ENCODE results near the gene TTC38.

Gene TTC38

GRCh38 chr22:46251266-46251665 is 16.5 kb upstream of the TTC38 start:
- DNase-seq (ENCODE audit: low read depth in 1 of 2, low spot score in 1 of 2): no peak
- no peak overlapping the region for H3K27ac ChIP-seq (replicated peaks)
- no peaks in the 10 kb centered on the region for H3K27me3 ChIP-seq (ENCODE audit: insufficient read depth, poor library complexity, severe bottlenecking)
- no peak overlapping the region for H3K4me3 ChIP-seq (replicated peaks; ENCODE audit: insufficient read depth, low read length)
- TF ChIP-seq POLR2AphosphoS5 (IDR thresholded peaks at IDR 0.05; ENCODE audit: low read depth): no peak

- DNase-seq (ENCODE audit: low read depth in 1 of 2, low spot score in 1 of 2): no peak
- no peak overlapping the region for H3K4me3 ChIP-seq (replicated peaks; ENCODE audit: insufficient read depth, low read length)
- no peaks in the 10 kb centered on the region for H3K27me3 ChIP-seq (ENCODE audit: insufficient read depth, poor library complexity, severe bottlenecking)
- no peak for TF ChIP-seq CTCF (IDR thresholded peaks at IDR 0.05; ENCODE audit: insufficient read depth, low read length)
- no peak for TF ChIP-seq POLR2AphosphoS5 (IDR thresholded peaks at IDR 0.05; ENCODE audit: low read depth)
- no peak for TF ChIP-seq REST (IDR thresholded peaks at IDR 0.05; ENCODE audit: insufficient replicate concordance, low read depth)
- TF ChIP-seq SPI1 (IDR thresholded peaks at IDR 0.05; ENCODE audit: borderline replicate concordance, low read depth): no peak
- TF ChIP-seq GABPA (IDR thresholded peaks at IDR 0.05; ENCODE audit: low read depth): no peak
- no peak overlapping the region for H3K27ac ChIP-seq (replicated peaks)
Measured at GRCh38 chr22:46251816-46252380, 15.9 kb upstream of the TTC38 start.

- TF ChIP-seq SPI1 (IDR thresholded peaks at IDR 0.05; ENCODE audit: borderline replicate concordance, low read depth) (no peak), CTCF (IDR thresholded peaks at IDR 0.05; ENCODE audit: insufficient read depth, low read length) (no peak), REST (IDR thresholded peaks at IDR 0.05; ENCODE audit: insufficient replicate concordance, low read depth) (no peak), POLR2AphosphoS5 (IDR thresholded peaks at IDR 0.05; ENCODE audit: low read depth) (no peak), GABPA (IDR thresholded peaks at IDR 0.05; ENCODE audit: low read depth) (no peak)
- H3K27me3 ChIP-seq (ENCODE audit: insufficient read depth, poor library complexity, severe bottlenecking): no peaks in the 10 kb centered on the region
- no peak overlapping the region for H3K4me3 ChIP-seq (replicated peaks; ENCODE audit: insufficient read depth, low read length)
- H3K27ac ChIP-seq (replicated peaks): no peak overlapping the region
- DNase-seq (ENCODE audit: low read depth in 1 of 2, low spot score in 1 of 2): no peak
Measured at GRCh38 chr22:46256358-46256958, 11.3 kb upstream of the TTC38 start.

GRCh38 chr22:46259374-46259773 is 8.4 kb upstream of the TTC38 start:
- Histone ChIP-seq H3K27ac (replicated peaks) (no peak overlapping the region), H3K27me3 (ENCODE audit: insufficient read depth, poor library complexity, severe bottlenecking) (no peaks in the 10 kb centered on the region), H3K4me3 (replicated peaks; ENCODE audit: insufficient read depth, low read length) (no peak overlapping the region)
- TF ChIP-seq REST (IDR thresholded peaks at IDR 0.05; ENCODE audit: insufficient replicate concordance, low read depth) (no peak), CTCF (IDR thresholded peaks at IDR 0.05; ENCODE audit: insufficient read depth, low read length) (no peak), SPI1 (IDR thresholded peaks at IDR 0.05; ENCODE audit: borderline replicate concordance, low read depth) (peak; percentile 53; the same call in 1 of the 2 replicates)
- DNase-seq (ENCODE audit: low read depth in 1 of 2, low spot score in 1 of 2): peak in 1 of 2 experiments; percentile 50

All from HL-60 (cell line).